Endothelial cell of umbilical vein (primary cell): ENCODE data around the gene PCDH9. TPM values are rescaled to one million over a fixed set of nuclear protein-coding genes. Genes with fewer than 3 reads are reported as not detected.

Experiments used
- BruUV-seq: library from RNA; stranded (reverse); fragments of 400-500 nt; replicated peaks from 2 replicates; lab custom pipeline; 2021; lab: Mats Ljungman, UMichigan
- CTCF ChIA-PET: fragments of 300-600, 350-600 bp; sonication (Branson Sonifier 250); formaldehyde crosslinking; loops from one replicate; lab custom pipeline; 2021; ENCODE audit warnings: antibody characterized with exemption, inconsistent platforms; lab: Charles Lee
- POLR2A ChIA-PET: fragments of 300-600, 350-600 bp; sonication (Branson Sonifier 250); formaldehyde crosslinking; loops from one replicate; lab custom pipeline; 2021; ENCODE audit warnings: antibody characterized with exemption, inconsistent platforms; lab: Charles Lee
- DNase-seq: peaks from one replicate; pipeline ENCODE4 v3.0.0-alpha.2; 2011; ENCODE audit warnings: low read depth, low spot score
- FAIRE-seq: peaks from 2 replicates; lab custom pipeline; 2011; peaks lifted over from hg19 to GRCh38; lab: Jason Lieb, UNC
- H2AFZ ChIP-seq: 2 replicates; pipeline ENCODE4 v1.6.0; 2012; ENCODE audit warnings: low read depth, low read length, control low read depth, inconsistent platforms
- H3K27ac ChIP-seq: 2 replicates; pipeline ENCODE4 v1.5.1; 2011; ENCODE audit warnings: low read depth, mild to moderate bottlenecking, control low read depth, low read length, moderate library complexity; ENCODE audit not compliant: insufficient read depth
- H3K27me3 ChIP-seq, 2 experiments: 2 replicates each; pipeline versions ENCODE4 v1.6.0 to v1.6.1; 2011; ENCODE audit warnings: low read length in 2 of 2, mixed read lengths in 1 of 2; ENCODE audit not compliant: control insufficient read depth in 2 of 2, insufficient read depth in 2 of 2
- H3K36me3 ChIP-seq, 2 experiments: 2 replicates in 1 of 2; 3 replicates in 1 of 2; pipeline ENCODE4 v1.5.1; 2011; ENCODE audit warnings: low read length in 2 of 2, mild to moderate bottlenecking in 1 of 2, moderate library complexity in 1 of 2; ENCODE audit not compliant: control insufficient read depth in 2 of 2, insufficient read depth in 2 of 2; ENCODE audit errors: extremely low read depth in 1 of 2
- H3K4me1 ChIP-seq: 3 replicates; pipeline ENCODE4 v1.5.1; 2011; ENCODE audit warnings: mild to moderate bottlenecking, low read length; ENCODE audit not compliant: control insufficient read depth, insufficient read depth; ENCODE audit errors: extremely low read depth
- H3K4me2 ChIP-seq: 2 replicates; pipeline ENCODE4 v1.6.1; 2011; ENCODE audit warnings: low read length, control low read depth, mixed read lengths; ENCODE audit not compliant: insufficient read depth
- H3K4me3 ChIP-seq, 3 experiments: fragments of 200-600 bp in 1 of 3; sonication (generic), shearing (Covaris generic) in 1 of 3; replicated peaks in 1 of 3; 2 replicates each; pipeline ENCODE4 v1.5.1; 2011 to 2016; ENCODE audit warnings: control low read depth in 3 of 3, low read length in 3 of 3, mild to moderate bottlenecking in 2 of 3, inconsistent platforms in 1 of 3, low read depth in 1 of 3, moderate library complexity in 1 of 3; ENCODE audit not compliant: insufficient read depth in 1 of 3
- H3K79me2 ChIP-seq: 2 replicates; pipeline ENCODE4 v1.6.0; 2012; ENCODE audit warnings: low read length, inconsistent platforms; ENCODE audit not compliant: control insufficient read depth, insufficient read depth
- H3K9ac ChIP-seq: replicated peaks from 2 replicates; pipeline ENCODE3; 2011; ENCODE audit warnings: low read length, control low read depth; ENCODE audit not compliant: insufficient read depth; ENCODE audit errors: extremely low read depth
- H3K9me1 ChIP-seq: replicated peaks from 3 replicates; pipeline ENCODE4 v1.6.0; 2011; ENCODE audit warnings: mild to moderate bottlenecking, low read length; ENCODE audit not compliant: control insufficient read depth, insufficient read depth; ENCODE audit errors: extremely low read depth
- H3K9me3 ChIP-seq: replicated peaks from 2 replicates; pipeline ENCODE4 v1.5.1; 2012; ENCODE audit warnings: low read length, inconsistent platforms; ENCODE audit not compliant: control insufficient read depth, insufficient read depth
- H4K20me1 ChIP-seq: replicated peaks from 2 replicates; pipeline ENCODE3; 2011; ENCODE audit warnings: mild to moderate bottlenecking, low read length; ENCODE audit not compliant: control insufficient read depth, insufficient read depth; ENCODE audit errors: extremely low read depth
- CTCF ChIP-seq, 2 donors: IDR thresholded peaks; 1 replicate in 1 of 2; 2 replicates in 1 of 2; pipeline ENCODE4 v1.5.1; 2011; ENCODE audit warnings: low read length in 2 of 2, mild to moderate bottlenecking in 2 of 2, moderate library complexity in 2 of 2, control low read depth in 1 of 2, inconsistent platforms in 1 of 2, low read depth in 1 of 2; ENCODE audit not compliant: insufficient read depth in 1 of 2; ENCODE audit errors: extremely low read depth in 1 of 2
- EZH2 ChIP-seq: IDR thresholded peaks from 2 replicates; pipeline ENCODE4 v1.6.1; 2012; ENCODE audit warnings: borderline replicate concordance, low read depth, mild to moderate bottlenecking, moderate library complexity, low read length, inconsistent platforms; ENCODE audit not compliant: severe bottlenecking
- FOS ChIP-seq: IDR thresholded peaks from 2 replicates; pipeline ENCODE4 v1.6.1; 2011; ENCODE audit warnings: mild to moderate bottlenecking, low read length, moderate library complexity, borderline replicate concordance; ENCODE audit not compliant: insufficient read depth
- GATA2 ChIP-seq: IDR thresholded peaks from 2 replicates; pipeline ENCODE4 v1.7.0; 2011; ENCODE audit warnings: low read depth, mild to moderate bottlenecking, moderate library complexity, mixed read lengths, low read length; ENCODE audit not compliant: insufficient read length, insufficient read depth
- JUN ChIP-seq: IDR thresholded peaks from 2 replicates; pipeline ENCODE4 v1.6.1; 2011; ENCODE audit warnings: borderline replicate concordance, low read depth; ENCODE audit not compliant: insufficient read length, insufficient read depth
- MYC ChIP-seq: IDR thresholded peaks from one replicate; pipeline ENCODE4 v1.6.1; 2011; ENCODE audit warnings: mild to moderate bottlenecking, low read depth, low read length
- POLR2A ChIP-seq: IDR thresholded peaks from 2 replicates; pipeline ENCODE4 v1.6.1; 2012; ENCODE audit warnings: low read depth, mild to moderate bottlenecking, control low read depth, low read length
- POLR2AphosphoS5 ChIP-seq: IDR thresholded peaks from 2 replicates; pipeline ENCODE4 v1.6.1; 2012; ENCODE audit warnings: low read depth, mild to moderate bottlenecking, control low read depth, low read length, moderate library complexity; ENCODE audit not compliant: insufficient read depth
- dilution Hi-C: fragments of 300-500 bp; cut with MboI; formaldehyde crosslinking; loops from one replicate; pipeline ENCODE4 v1.15.0; 2019; ENCODE audit warnings: low sequenced_read_pairs; ENCODE audit not compliant: extremely low pct_ligation_motif_present
- intact Hi-C: fragments of 100-400 bp; cut with micrococcal nuclease; formaldehyde crosslinking; loops from one replicate; pipeline ENCODE4 v1.10.0; 2022
- polyA plus RNA-seq, 4 experiments: library from polyadenylated mRNA; depleted of rRNA in 3 of 4; stranded (reverse) in 3 of 4; unstranded in 1 of 4; fragments of >200 nt; gene quantifications; 2 replicates each; pipeline versions ENCODE4 v1.2.1 to v1.2.3, GENCODE V29; 2011 to 2012; ENCODE audit warnings: missing spikeins in 1 of 4
- total RNA-seq: library from RNA; stranded (reverse); gene quantifications from 2 replicates; pipeline ENCODE4 v1.2.3, GENCODE V29; 2021
- TF ChIP-seq, protein P1 (sequence below): IDR thresholded peaks from 2 replicates; pipeline ENCODE4 v1.6.1; 2011; ENCODE audit not compliant: insufficient read depth, insufficient read length

Gene PCDH9
- total and polyA plus RNA-seq, 2 donors (not counting 3 experiments of a cell fraction or from before 2014, with no cell fraction given) = 1.1 to 5.2 TPM

DNA sequence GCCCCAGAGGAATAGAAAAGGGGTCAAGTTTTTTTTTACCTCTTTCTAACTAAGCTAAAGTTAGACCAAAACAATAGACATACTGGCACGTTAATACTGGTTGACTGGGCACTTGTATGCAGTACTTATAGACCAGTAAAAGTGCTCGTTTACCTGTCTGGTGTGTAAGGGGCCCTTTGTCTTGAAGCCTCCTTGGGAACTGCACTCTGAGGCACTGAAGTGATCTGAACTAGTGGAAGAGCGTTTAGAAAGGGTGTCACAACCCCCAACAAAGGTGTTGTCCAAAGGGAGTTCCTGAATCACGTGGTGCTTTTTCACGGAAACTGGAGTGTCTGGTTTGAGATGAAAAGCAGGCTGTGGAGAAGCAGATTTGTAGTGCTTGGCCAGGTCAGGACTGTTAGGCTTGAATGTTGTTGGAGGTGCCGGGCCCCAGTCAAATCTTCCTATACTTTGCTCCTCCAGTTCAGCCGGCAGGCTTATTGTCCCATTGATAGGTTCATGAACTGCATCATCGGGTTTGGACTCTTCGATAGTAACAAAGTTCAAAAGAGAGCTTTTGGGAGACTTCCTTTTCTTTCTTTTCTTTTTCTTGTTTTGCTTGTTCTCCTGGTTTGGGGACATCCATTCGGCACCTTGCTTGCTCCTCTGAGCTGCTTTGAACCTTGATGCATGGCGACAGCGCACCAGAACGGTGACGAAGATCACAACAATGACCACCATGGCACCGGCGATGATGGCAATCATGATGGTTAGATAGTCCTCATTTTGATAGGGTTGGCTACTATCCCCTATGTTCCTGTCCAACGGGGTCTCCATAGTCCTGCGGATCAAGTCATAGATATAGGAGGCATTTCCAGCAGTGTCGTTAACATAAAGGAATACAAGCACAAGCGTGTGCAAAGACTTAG is 4.6 kb downstream of the PCDH9 start:
- Histone ChIP-seq H3K79me2 (no peaks in the 10 kb centered on the region), H3K4me3 (no peak overlapping the region), H3K9me1 (no peaks in the 10 kb centered on the region), H3K9ac (no peak overlapping the region), H2AFZ (no peak overlapping the region), H3K27me3 (no peaks in the 10 kb centered on the region), H3K9me3 (no peaks in the 10 kb centered on the region), H3K27ac (no peak overlapping the region), H4K20me1 (no peaks in the 10 kb centered on the region), H3K4me1 (peaks cover 18% of the 10 kb centered on the region), H3K4me2 (no peak overlapping the region), H3K36me3 (no peaks in the 10 kb centered on the region)
- BruUV-seq = no TSS peak
- FAIRE-seq (no peak), DNase-seq (no peak)
- intact Hi-C loops = loop anchor here (2.0 to 10.0 kb wide), 2 partner anchors 371 to 1259 kb away; no protein-coding TSS in a partner anchor
- no peak for TF ChIP-seq POLR2AphosphoS5
- TF ChIP-seq, protein P1, sequence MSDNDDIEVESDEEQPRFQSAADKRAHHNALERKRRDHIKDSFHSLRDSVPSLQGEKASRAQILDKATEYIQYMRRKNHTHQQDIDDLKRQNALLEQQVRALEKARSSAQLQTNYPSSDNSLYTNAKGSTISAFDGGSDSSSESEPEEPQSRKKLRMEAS = no peak
- no peak for TF ChIP-seq GATA2
- TF ChIP-seq MYC = no peak
- no peak for TF ChIP-seq JUN
- TF ChIP-seq CTCF (IDR thresholded peaks at IDR 0.05; ENCODE audit: extremely low read depth in 1 of 2, insufficient read depth in 1 of 2, low read depth in 1 of 2, low read length in 2 of 2) = no peak
- no peak for TF ChIP-seq POLR2A
- no peak for TF ChIP-seq EZH2
- no peak for TF ChIP-seq FOS
- ChIA-PET CTCF (interaction anchor here (0.7 to 2.5 kb wide), 5 partner anchors 532 to 1568 kb away, joined by 3 to 47 read pairs (median 16); no protein-coding TSS in a partner anchor), POLR2A (no interaction called here)
- dilution Hi-C loops = no loop called here
